ENCODE data around the gene TUBG1.

- TF ChIP-seq, protein P1, sequence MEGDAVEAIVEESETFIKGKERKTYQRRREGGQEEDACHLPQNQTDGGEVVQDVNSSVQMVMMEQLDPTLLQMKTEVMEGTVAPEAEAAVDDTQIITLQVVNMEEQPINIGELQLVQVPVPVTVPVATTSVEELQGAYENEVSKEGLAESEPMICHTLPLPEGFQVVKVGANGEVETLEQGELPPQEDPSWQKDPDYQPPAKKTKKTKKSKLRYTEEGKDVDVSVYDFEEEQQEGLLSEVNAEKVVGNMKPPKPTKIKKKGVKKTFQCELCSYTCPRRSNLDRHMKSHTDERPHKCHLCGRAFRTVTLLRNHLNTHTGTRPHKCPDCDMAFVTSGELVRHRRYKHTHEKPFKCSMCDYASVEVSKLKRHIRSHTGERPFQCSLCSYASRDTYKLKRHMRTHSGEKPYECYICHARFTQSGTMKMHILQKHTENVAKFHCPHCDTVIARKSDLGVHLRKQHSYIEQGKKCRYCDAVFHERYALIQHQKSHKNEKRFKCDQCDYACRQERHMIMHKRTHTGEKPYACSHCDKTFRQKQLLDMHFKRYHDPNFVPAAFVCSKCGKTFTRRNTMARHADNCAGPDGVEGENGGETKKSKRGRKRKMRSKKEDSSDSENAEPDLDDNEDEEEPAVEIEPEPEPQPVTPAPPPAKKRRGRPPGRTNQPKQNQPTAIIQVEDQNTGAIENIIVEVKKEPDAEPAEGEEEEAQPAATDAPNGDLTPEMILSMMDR (IDR thresholded peaks at IDR 0.05 in 2 of 3, conservative IDR thresholded peaks at IDR 0.05 in 1 of 3; ENCODE audit: control insufficient read depth in 2 of 3, extremely low read depth in 1 of 3, insufficient read depth in 1 of 3, low read depth in 3 of 3, low read length in 3 of 3), result no peak
- TF ChIP-seq TCF7 (IDR thresholded peaks at IDR 0.05; ENCODE audit: borderline replicate concordance) (no peak), EZH2 (IDR thresholded peaks at IDR 0.05; ENCODE audit: borderline replicate concordance, control insufficient read depth, low read depth, low read length) (no peak), POLR2A (IDR thresholded peaks at IDR 0.05; ENCODE audit: low read depth, low read length) (no peak)
- TF ChIP-seq, protein P2, sequence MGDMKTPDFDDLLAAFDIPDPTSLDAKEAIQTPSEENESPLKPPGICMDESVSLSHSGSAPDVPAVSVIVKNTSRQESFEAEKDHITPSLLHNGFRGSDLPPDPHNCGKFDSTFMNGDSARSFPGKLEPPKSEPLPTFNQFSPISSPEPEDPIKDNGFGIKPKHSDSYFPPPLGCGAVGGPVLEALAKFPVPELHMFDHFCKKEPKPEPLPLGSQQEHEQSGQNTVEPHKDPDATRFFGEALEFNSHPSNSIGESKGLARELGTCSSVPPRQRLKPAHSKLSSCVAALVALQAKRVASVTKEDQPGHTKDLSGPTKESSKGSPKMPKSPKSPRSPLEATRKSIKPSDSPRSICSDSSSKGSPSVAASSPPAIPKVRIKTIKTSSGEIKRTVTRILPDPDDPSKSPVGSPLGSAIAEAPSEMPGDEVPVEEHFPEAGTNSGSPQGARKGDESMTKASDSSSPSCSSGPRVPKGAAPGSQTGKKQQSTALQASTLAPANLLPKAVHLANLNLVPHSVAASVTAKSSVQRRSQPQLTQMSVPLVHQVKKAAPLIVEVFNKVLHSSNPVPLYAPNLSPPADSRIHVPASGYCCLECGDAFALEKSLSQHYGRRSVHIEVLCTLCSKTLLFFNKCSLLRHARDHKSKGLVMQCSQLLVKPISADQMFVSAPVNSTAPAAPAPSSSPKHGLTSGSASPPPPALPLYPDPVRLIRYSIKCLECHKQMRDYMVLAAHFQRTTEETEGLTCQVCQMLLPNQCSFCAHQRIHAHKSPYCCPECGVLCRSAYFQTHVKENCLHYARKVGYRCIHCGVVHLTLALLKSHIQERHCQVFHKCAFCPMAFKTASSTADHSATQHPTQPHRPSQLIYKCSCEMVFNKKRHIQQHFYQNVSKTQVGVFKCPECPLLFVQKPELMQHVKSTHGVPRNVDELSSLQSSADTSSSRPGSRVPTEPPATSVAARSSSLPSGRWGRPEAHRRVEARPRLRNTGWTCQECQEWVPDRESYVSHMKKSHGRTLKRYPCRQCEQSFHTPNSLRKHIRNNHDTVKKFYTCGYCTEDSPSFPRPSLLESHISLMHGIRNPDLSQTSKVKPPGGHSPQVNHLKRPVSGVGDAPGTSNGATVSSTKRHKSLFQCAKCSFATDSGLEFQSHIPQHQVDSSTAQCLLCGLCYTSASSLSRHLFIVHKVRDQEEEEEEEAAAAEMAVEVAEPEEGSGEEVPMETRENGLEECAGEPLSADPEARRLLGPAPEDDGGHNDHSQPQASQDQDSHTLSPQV (IDR thresholded peaks at IDR 0.05), result no peak
Measured at GRCh38 chr17:42660692-42661345, 51.3 kb downstream of the TUBG1 start.
